Loucy (cell line): ENCODE measurements around the gene RPL41.

Experiments
- CTCF ChIP-seq: fragments of 200-600 bp; sonication (generic); conservative IDR thresholded peaks from 2 replicates; pipeline ENCODE4 v1.5.1; 2014; ENCODE audit warnings: mild to moderate bottlenecking, antibody characterized with exemption, low read length
- EZH2phosphoT487 ChIP-seq: fragments of 200-600 bp; IDR thresholded peaks from 2 replicates; pipeline ENCODE4 v1.6.1; 2018; ENCODE audit warnings: antibody characterized with exemption, mild to moderate bottlenecking, moderate library complexity, borderline replicate concordance

GRCh38 chr12:56104109-56104814 lies 12.2 kb upstream of the RPL41 start, which contains the start of gene PA2G4:
- TF ChIP-seq CTCF, result no peak
- no peak for TF ChIP-seq EZH2phosphoT487
